ENCODE results near the gene BAIAP2L1. TPM values are rescaled to one million over a fixed set of nuclear protein-coding genes. Genes with fewer than 3 reads are reported as not detected.

Gene BAIAP2L1
- total RNA-seq, 1 experiment from 2014 or later, result 21.4 TPM

Other genes with a start within 250 kb of the BAIAP2L1 start
- gene BHLHA15, start 189.7 kb downstream of the BAIAP2L1 start, total RNA-seq (2014; rRNA removed; shearing (Covaris generic); ENCODE audit: low replicate concordance), result not detected in 2 replicates
- gene TECPR1, start 148.9 kb downstream of the BAIAP2L1 start, total RNA-seq (2014; rRNA removed; shearing (Covaris generic); ENCODE audit: low replicate concordance), result 1.6 and 7.7 TPM in 2 replicates
- 84.4 and 112 TPM in 2 replicates for gene BRI3, start 119.4 kb downstream of the BAIAP2L1 start, total RNA-seq (2014; rRNA removed; shearing (Covaris generic); ENCODE audit: low replicate concordance)
- 38.3 and 40.5 TPM in 2 replicates for gene NPTX2, start 216.2 kb upstream of the BAIAP2L1 start, total RNA-seq (2014; rRNA removed; shearing (Covaris generic); ENCODE audit: low replicate concordance)

All from Caki2 (cell line).